Activated CD4-positive, CD25-positive, alpha-beta regulatory T cell treated with anti-CD3 and anti-CD28 coated beads, Interleukin-2, amount 50 U/mL, for 24 hours (primary cell): ENCODE measurements around the gene FERMT2.
A peak's percentile ranks its signal among the peaks of the same experiment; 100 is the strongest.
"Not testable (repeated sequence)": the region's sequence is repeated elsewhere in the genome, so short reads cannot be mapped to it uniquely, and the experiment has no call there.

Experiments used
- ATAC-seq, 2 donors: fragments of 150-1000 bp; cut with Tn5 transposase; one replicate each; pipeline ENCODE4 v1.10.0; 2021; ENCODE audit warnings: mild to moderate bottlenecking in 1 of 2, moderate library complexity in 1 of 2

Gene FERMT2

GRCh38 chr14:52900731-52901130, 50.1 kb downstream of the FERMT2 start:
- ATAC-seq = no peak

GRCh38 chr14:52898496-52898895, 52.4 kb downstream of the FERMT2 start:
- ATAC-seq = no peak

- ATAC-seq = peak; percentile 88 to 92
Observed at GRCh38 chr14:52895000-52895399, 55.9 kb downstream of the FERMT2 start.

GRCh38 chr14:52891800-52892199, 59.0 kb downstream of the FERMT2 start:
- ATAC-seq = no peak

- ATAC-seq = no peak
Observed at GRCh38 chr14:52888839-52889838, 61.7 kb downstream of the FERMT2 start.

GRCh38 chr14:52888159-52888558, 62.7 kb downstream of the FERMT2 start:
- ATAC-seq = no peak

- ATAC-seq = no peak
Observed at GRCh38 chr14:52885230-52885629, 65.6 kb downstream of the FERMT2 start.

GRCh38 chr14:52883658-52884057, 67.2 kb downstream of the FERMT2 start:
- ATAC-seq = no peak

- ATAC-seq = no peak
Observed at GRCh38 chr14:52882824-52883223, 68.0 kb downstream of the FERMT2 start.

- ATAC-seq = no peak
Observed at GRCh38 chr14:52879958-52880357, 70.9 kb downstream of the FERMT2 start.

- no peak for ATAC-seq
Observed at GRCh38 chr14:52878946-52879345, 71.9 kb downstream of the FERMT2 start.

- ATAC-seq = no peak
Observed at GRCh38 chr14:52878469-52878868, 72.4 kb downstream of the FERMT2 start.

- ATAC-seq = no peak
Observed at GRCh38 chr14:52877628-52878027, 73.2 kb downstream of the FERMT2 start.

GRCh38 chr14:52876806-52877205, 74.0 kb downstream of the FERMT2 start:
- no peak for ATAC-seq

GRCh38 chr14:52876311-52876710, 74.5 kb downstream of the FERMT2 start:
- no peak for ATAC-seq

GRCh38 chr14:52875707-52876106, 75.1 kb downstream of the FERMT2 start:
- no peak for ATAC-seq

- ATAC-seq = no peak
Observed at GRCh38 chr14:52874389-52874788, 76.5 kb downstream of the FERMT2 start.

GRCh38 chr14:52873694-52874093, 77.2 kb downstream of the FERMT2 start:
- ATAC-seq = no peak

GRCh38 chr14:52873065-52873464, 77.8 kb downstream of the FERMT2 start:
- ATAC-seq = no peak

GRCh38 chr14:52871606-52872005, 79.2 kb downstream of the FERMT2 start:
- ATAC-seq = no peak

GRCh38 chr14:52868911-52869618, 81.8 kb downstream of the FERMT2 start:
- no peak for ATAC-seq

- ATAC-seq = not testable (repeated sequence)
Observed at GRCh38 chr14:52864893-52865292, 86.0 kb downstream of the FERMT2 start.

GRCh38 chr14:52863334-52863700, 87.5 kb downstream of the FERMT2 start:
- no peak for ATAC-seq
